RCC 7860 (cell line): ENCODE data around the gene NDFIP1.
"Not testable (repeated sequence)": the region's sequence is repeated elsewhere in the genome, so short reads cannot be mapped to it uniquely, and the experiment has no call there.

Experiments used
- DNase-seq: peaks from one replicate; pipeline ENCODE4 v3.0.0-alpha.2; 2015; ENCODE audit warnings: low spot score
- FAIRE-seq: peaks from 2 replicates; lab custom pipeline; 2012; peaks lifted over from hg19 to GRCh38; lab: Jason Lieb, UNC

The NDFIP1 gene

GRCh38 chr5:142151436-142152383 lies 43.1 kb downstream of the NDFIP1 start:
- peak; percentile 26 for DNase-seq
- peak; percentile 75 for FAIRE-seq

GRCh38 chr5:142152384-142152732 lies 43.8 kb downstream of the NDFIP1 start:
- FAIRE-seq (no peak), DNase-seq (no peak)

DNA sequence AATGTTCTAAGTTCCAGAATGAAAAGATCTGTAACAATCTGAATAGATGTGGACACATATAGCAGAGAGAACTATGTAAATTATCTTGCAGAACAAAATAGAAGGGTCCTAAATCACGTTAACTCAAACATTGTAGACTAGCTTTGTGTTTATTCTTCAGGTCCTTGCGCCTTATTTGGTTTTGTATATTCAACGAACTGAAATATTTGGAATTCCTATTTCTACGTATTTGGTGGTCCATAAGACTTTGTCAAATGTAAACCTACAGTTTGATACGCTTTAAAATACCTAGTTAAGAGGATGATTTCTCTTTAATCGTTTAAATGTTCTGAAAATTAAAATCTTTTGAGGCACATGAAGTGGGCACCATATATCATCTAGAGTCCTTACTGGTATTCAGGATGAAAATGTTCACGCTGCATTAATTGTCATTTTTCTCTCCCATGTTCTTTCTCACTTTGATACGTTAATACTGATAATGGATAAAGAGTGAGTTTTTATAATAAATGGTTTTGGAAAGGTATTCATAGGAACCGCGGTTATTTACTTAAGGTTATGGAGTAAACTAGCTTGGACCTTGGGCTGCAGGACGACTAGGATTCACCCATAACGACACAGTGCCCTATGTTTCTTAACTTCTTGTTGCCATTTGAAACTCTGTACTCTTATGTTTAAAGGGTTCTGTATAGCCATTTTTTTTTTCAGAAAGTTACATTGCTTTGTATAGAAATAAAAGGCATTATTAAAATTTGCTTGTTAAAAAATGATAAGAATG lies 45.3 kb downstream of the NDFIP1 start:
- FAIRE-seq = no peak

GRCh38 chr5:142154449-142154841 lies 45.9 kb downstream of the NDFIP1 start:
- FAIRE-seq, DNase-seq: not testable (repeated sequence)

More for the DNA sequence above, 45.3 kb downstream of the NDFIP1 start:
- no peak for DNase-seq

- no peak for FAIRE-seq
- DNase-seq = no peak
Observed at GRCh38 chr5:142156839-142157463, 48.4 kb downstream of the NDFIP1 start.

DNA sequence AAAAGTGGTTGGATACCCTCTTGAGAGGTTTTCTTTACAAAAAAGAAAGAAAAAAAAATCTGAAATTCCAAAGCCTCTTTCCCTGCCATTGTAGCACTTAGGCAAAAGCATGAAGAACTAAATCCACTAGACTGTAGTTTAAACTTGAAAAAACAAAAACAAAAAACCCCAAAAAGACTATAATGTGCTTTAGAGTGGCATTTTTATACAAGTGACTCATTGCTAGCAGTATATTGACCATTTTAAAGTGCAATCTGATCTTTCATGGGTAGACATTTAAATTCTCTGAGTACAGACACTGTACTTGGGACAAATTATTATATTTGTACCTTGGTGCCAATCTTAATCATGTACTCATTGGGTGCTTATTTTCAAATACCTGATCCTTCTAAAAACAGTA lies 50.8 kb downstream of the NDFIP1 start:
- FAIRE-seq = no peak
- DNase-seq = no peak

- FAIRE-seq (no peak), DNase-seq (no peak)
Observed at GRCh38 chr5:142164315-142164714, 55.7 kb downstream of the NDFIP1 start.

GRCh38 chr5:142166754-142167153 lies 58.2 kb downstream of the NDFIP1 start:
- no peak for FAIRE-seq
- DNase-seq = no peak

DNA sequence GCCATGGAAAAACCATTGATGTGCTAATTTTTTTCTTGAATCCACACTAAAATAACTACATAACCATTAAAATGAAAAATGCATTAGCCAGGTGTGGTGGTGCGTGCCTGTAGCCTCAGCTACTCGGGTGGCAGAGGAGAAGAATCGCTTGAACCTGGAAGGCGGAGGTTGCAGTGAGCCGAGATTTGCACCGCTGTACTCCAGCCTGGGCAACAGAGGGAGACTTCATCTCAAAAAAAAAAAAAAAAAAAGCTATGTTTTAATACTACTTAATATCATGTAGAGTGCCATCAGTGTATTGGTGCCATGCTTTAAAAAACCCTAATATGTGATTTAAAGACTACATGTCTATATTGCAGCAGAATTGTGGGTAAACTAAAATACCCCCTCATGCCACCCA lies 58.9 kb downstream of the NDFIP1 start:
- FAIRE-seq (no peak), DNase-seq (no peak)

GRCh38 chr5:142168365-142168764 lies 59.8 kb downstream of the NDFIP1 start:
- DNase-seq = no peak
- FAIRE-seq = no peak

DNA sequence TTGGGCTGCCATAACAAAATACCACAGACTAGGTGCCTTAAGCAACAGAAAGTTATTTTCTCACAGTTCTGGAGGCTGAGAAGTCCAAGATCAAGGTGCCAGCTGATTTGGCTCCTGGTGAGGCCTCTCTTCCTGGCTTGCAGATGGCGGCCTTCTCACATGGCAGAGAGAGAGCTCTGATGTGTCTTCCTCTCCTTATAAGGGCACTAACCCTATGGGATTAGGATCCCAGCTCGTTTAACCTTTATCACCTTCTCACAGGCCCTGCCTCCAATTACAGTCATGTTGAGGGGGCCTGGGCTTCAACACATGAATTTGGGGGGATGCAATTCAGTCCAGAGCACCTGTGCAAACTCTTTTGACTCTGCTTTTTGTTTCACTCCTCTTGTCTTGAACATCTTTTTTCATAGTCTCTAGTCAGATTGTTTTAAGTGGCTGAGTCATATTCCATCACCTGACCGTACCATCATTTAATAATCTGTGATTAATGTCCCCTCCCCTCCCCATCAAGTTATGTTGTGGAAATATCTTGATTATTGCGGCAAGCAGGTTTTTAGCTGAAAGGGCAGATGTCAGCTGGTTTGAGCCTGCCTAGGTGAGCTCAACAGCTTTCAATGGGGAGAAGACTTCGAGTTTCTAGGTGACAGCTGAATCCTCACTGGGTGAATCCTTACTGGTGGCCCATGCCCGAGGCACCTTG lies 61.8 kb downstream of the NDFIP1 start:
- DNase-seq = no peak
- FAIRE-seq = no peak

DNA sequence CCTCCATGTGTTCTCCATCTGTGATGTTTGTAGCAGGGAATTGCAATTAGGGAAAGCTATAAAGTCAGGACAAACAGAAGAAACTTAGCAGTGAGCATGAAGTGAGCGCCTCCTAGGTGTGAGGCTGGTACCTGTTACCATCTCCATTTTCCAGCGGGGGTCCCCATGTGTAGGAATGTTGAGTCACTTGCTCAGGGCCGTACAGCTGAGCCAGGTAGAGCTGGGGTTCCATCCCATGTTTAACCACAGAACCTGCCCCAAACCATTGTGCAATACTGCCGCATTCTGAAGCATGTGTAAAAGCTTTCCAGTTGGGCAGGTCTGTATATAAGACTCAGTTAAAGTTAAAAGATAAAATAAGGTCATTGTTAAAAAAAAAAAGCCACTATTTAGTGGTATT lies 62.7 kb downstream of the NDFIP1 start:
- DNase-seq = no peak
- no peak for FAIRE-seq

- DNase-seq (no peak), FAIRE-seq (no peak)
Observed at GRCh38 chr5:142175039-142175438, 66.5 kb downstream of the NDFIP1 start.

GRCh38 chr5:142175461-142176142 lies 67.0 kb downstream of the NDFIP1 start:
- DNase-seq (no peak), FAIRE-seq (no peak)

GRCh38 chr5:142176255-142176654 lies 67.7 kb downstream of the NDFIP1 start:
- no peak for DNase-seq
- no peak for FAIRE-seq

DNA sequence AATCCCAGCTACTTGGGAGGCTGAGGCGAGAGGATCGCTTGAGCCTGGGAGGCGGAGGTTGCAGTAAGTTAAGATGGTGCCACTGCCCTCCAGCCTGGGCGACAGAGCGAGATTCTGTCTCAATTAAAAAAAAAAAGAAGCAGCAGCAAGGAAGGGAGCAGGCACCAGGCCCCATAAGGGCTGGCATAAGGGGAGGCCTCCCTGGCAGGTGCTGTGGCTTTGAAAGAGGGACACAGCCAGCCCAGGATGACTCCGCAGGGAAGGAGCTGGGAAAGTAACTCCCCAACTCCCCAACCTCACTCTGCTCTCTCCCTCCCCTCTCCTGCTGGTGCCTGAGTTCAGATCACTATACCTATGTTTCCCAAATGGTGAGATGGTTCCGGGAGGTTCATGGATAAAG lies 70.1 kb downstream of the NDFIP1 start:
- FAIRE-seq = no peak
- no peak for DNase-seq

DNA sequence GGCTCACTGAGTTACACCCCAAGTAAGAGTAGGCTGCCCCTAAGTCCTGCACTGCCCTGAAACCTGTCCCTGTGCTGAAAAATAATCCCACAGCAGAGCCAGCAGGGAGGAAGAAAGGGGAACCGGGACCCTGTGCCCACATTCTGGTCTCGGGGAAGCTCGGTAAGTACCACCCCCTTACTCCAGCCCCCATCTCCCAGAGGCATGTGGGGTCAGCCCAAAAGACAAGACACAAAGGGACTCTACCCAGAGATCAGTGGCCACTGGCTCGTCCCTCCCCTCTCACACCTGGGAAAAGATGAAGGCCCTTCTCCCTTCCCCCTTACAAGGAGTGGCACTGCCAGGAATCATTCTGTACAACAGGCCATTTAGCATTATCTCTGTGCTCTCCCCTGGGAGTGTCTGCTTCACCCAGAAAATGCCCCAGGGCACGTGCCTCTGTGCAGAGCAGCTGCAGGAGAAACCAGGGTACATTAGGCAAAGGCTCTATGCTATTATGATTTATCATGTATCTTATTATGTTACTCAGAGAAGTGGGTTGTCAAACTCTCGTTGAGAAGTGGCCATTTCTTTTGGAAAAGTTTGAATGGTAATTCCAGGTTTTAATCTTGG lies 71.3 kb downstream of the NDFIP1 start:
- FAIRE-seq (no peak), DNase-seq (no peak)

DNA sequence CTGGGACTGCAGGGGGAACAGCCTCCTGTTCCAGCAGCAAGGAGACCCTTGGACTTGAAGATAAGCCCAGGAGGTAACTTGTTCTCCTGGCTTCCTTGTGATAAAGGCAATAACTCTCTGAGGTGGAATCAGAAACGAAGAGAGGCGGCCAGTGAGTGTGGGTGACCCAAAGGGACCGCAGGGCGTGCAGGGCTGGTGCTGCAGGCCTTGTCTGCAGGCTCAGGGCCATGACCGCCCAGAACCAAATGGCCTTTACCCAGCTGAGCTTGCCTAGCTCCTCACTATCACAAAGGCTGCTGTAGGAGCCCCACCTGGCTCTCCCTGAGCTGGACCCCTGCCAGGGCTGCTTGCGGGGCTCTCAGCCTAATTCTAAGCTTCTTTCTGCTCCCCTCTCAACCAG lies 72.5 kb downstream of the NDFIP1 start:
- no peak for FAIRE-seq
- DNase-seq = no peak

DNA sequence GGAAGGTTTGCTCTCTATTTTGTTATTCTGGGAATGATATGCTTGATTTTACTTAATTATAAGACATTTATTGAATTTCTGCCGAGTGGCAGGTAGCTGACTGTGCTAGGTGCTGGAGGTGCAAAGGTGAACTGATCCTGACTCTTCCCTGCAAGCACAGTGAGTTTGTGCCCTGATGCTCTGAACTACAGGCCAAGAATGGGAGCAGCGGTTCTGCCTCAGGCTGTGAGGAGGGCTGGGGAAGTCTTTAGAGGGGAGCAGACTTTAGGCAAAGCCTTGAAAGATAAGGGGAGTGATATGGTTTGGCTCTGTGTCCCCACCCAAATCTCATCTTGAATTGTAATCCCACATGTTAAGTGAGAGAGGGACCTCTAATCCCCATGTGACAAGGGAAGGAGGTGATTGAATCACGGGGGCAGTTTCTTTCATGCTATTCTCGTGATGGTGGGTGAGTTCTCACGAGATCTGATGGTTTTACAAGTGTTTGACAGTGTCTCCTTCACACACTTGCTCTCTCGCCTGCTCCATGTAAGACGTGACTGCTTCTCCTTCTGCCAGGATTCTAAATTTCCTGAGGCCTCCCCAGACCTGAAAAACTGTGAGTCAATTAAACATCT lies 73.1 kb downstream of the NDFIP1 start:
- FAIRE-seq (no peak), DNase-seq (no peak)

DNA sequence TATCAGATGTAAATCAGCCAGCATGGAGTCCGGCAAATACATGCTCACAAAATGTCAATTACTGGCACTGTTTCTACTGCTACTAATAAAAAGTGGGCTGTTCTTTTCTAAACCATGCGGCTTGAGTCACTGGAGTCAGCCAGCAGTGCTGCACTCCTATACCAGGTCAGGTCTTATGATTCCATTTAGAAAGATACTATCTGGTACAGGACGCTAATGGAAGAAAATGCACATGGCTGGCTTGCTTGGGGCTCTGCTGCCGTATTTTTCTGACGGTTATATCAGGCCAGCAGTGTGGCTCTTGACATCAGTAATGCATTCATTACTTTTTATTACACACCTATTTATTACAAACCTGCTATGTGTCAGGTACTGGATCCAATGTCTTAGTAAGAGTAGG lies 74.3 kb downstream of the NDFIP1 start:
- FAIRE-seq = no peak
- no peak for DNase-seq
